Mammary epithelial cell (primary cell): ENCODE measurements around the gene VPS8.

Source experiments
- EZH2 ChIP-seq: IDR thresholded peaks from 2 replicates; pipeline ENCODE4 v1.6.1; 2012; ENCODE audit warnings: low read length, inconsistent platforms, borderline replicate concordance
- TF ChIP-seq, protein P1 (sequence below), 2 donors: IDR thresholded peaks in 1 of 2; conservative IDR thresholded peaks in 1 of 2; 2 replicates each; pipeline ENCODE4 v1.5.1; 2011 to 2012; ENCODE audit warnings: inconsistent platforms in 2 of 2, low read length in 2 of 2, mild to moderate bottlenecking in 2 of 2, control low read depth in 1 of 2, low read depth in 1 of 2; ENCODE audit not compliant: insufficient read depth in 1 of 2; ENCODE audit errors: extremely low read depth in 1 of 2

DNA sequence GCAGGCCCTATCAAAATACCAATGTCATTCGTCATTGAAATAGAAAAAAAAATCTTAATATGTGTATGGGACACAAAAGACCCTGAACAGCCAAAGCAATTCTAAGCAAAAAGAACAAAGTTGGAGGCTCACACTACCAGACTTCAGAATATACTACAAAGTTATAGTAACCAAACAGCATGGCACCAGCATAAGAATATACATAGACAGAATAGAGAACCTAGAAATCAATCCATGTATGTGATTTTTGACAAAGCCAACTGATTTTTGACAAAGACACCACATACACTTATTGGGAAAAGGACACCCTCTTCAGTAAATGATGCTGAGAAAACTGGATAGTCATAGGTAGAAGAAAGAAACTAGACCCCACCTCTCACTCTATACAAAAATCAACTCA lies 245.9 kb downstream of the VPS8 start:
- TF ChIP-seq, protein P1, sequence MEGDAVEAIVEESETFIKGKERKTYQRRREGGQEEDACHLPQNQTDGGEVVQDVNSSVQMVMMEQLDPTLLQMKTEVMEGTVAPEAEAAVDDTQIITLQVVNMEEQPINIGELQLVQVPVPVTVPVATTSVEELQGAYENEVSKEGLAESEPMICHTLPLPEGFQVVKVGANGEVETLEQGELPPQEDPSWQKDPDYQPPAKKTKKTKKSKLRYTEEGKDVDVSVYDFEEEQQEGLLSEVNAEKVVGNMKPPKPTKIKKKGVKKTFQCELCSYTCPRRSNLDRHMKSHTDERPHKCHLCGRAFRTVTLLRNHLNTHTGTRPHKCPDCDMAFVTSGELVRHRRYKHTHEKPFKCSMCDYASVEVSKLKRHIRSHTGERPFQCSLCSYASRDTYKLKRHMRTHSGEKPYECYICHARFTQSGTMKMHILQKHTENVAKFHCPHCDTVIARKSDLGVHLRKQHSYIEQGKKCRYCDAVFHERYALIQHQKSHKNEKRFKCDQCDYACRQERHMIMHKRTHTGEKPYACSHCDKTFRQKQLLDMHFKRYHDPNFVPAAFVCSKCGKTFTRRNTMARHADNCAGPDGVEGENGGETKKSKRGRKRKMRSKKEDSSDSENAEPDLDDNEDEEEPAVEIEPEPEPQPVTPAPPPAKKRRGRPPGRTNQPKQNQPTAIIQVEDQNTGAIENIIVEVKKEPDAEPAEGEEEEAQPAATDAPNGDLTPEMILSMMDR (conservative IDR thresholded peaks at IDR 0.05 in 1 of 2, IDR thresholded peaks at IDR 0.05 in 1 of 2; ENCODE audit: extremely low read depth in 1 of 2, insufficient read depth in 1 of 2, low read depth in 1 of 2, low read length in 2 of 2) = no peak
- no peak for TF ChIP-seq EZH2
